HEK293 (cell line): ENCODE results near the gene RAB17.

ENCODE experiments used
- CTCF ChIA-PET: fragments of 350-600 bp; formaldehyde crosslinking; extraction: SDS; loops from one replicate; lab custom pipeline; 2021; ENCODE audit warnings: antibody characterized with exemption; lab: Yijun Ruan, JAX
- POLR2A ChIA-PET: fragments of 300-600 bp; formaldehyde crosslinking; extraction: SDS; loops from one replicate; lab custom pipeline; 2020; ENCODE audit warnings: antibody characterized with exemption, inconsistent platforms; lab: Yijun Ruan, JAX
- H3K27ac ChIP-seq: fragments of 200-500 bp; sonication (Bioruptor generic); 2 replicates; pipeline ENCODE4 v1.5.1; 2014; ENCODE audit warnings: low read depth, low read length, control low read depth, inconsistent platforms; ENCODE audit errors: extremely low read depth
- H3K36me3 ChIP-seq, 2 experiments: fragments of 200-500 bp in 1 of 2; sonication (Bioruptor generic) in 1 of 2; 1 replicate in 1 of 2; 2 replicates in 1 of 2; pipeline ENCODE4 v1.5.1; 2014 to 2017; ENCODE audit warnings: inconsistent platforms in 2 of 2, low read length in 2 of 2; ENCODE audit not compliant: control insufficient read depth in 2 of 2, insufficient read depth in 1 of 2
- H3K4me1 ChIP-seq: fragments of 200-500 bp; sonication (Bioruptor generic); 2 replicates; pipeline ENCODE4 v1.5.1; 2014; ENCODE audit warnings: mild to moderate bottlenecking, low read length, inconsistent platforms; ENCODE audit not compliant: control insufficient read depth, insufficient read depth
- H3K4me3 ChIP-seq: 2 replicates; pipeline ENCODE4 v1.5.1; 2011; ENCODE audit warnings: low read depth, mild to moderate bottlenecking, control low read depth, low read length, moderate library complexity
- H3K9me3 ChIP-seq: fragments of 200-500 bp; sonication (Bioruptor generic); 2 replicates; pipeline ENCODE4 v1.5.1; 2014; ENCODE audit warnings: low read depth, low read length, inconsistent platforms; ENCODE audit not compliant: control insufficient read depth, insufficient read depth
- BCL11B ChIP-seq: fragments of 450-650 bp; formaldehyde crosslinking; IDR thresholded peaks from 2 replicates; pipeline ENCODE4 v1.5.1; 2016; ENCODE audit warnings: low read depth, missing biosample characterization, missing genetic modification characterization
- GFI1B ChIP-seq: fragments of 450-650 bp; formaldehyde crosslinking; IDR thresholded peaks from 2 replicates; pipeline ENCODE4 v1.5.1; 2016; ENCODE audit warnings: missing biosample characterization, missing genetic modification characterization
- IKZF3 ChIP-seq: fragments of 450-650 bp; IDR thresholded peaks from 2 replicates; pipeline ENCODE4 v1.5.0; 2018; ENCODE audit warnings: missing biosample characterization, mild to moderate bottlenecking, missing genetic modification characterization, moderate library complexity
- KLF10 ChIP-seq: fragments of 450-650 bp; IDR thresholded peaks from 2 replicates; pipeline ENCODE4 v1.5.1; 2018; ENCODE audit warnings: missing biosample characterization, mild to moderate bottlenecking, missing genetic modification characterization
- MEIS1 ChIP-seq: sonication (generic); formaldehyde crosslinking; IDR thresholded peaks from 2 replicates; pipeline ENCODE4 v1.8.1; 2022; ENCODE audit warnings: missing genetic modification reagents, mild to moderate bottlenecking, borderline replicate concordance
- MZF1 ChIP-seq: fragments of 450-650 bp; formaldehyde crosslinking; IDR thresholded peaks from 2 replicates; pipeline ENCODE4 v1.5.1; 2017; ENCODE audit warnings: missing biosample characterization, missing genetic modification characterization, borderline replicate concordance
- OVOL3 ChIP-seq: fragments of 450-650 bp; formaldehyde crosslinking; IDR thresholded peaks from 2 replicates; pipeline ENCODE4 v1.5.1; 2016; ENCODE audit warnings: missing biosample characterization, missing genetic modification characterization
- SCRT1 ChIP-seq: fragments of 450-650 bp; formaldehyde crosslinking; IDR thresholded peaks from 2 replicates; pipeline ENCODE4 v1.5.1; 2016; ENCODE audit warnings: missing biosample characterization, missing genetic modification characterization, borderline replicate concordance
- ZBTB17 ChIP-seq: fragments of 450-650 bp; formaldehyde crosslinking; IDR thresholded peaks from 2 replicates; pipeline ENCODE4 v1.5.1; 2016; ENCODE audit warnings: missing biosample characterization, missing genetic modification characterization
- ZFP41 ChIP-seq: fragments of 450-650 bp; formaldehyde crosslinking; IDR thresholded peaks from 2 replicates; pipeline ENCODE4 v1.5.1; 2016; ENCODE audit warnings: missing biosample characterization, missing genetic modification characterization, borderline replicate concordance
- ZNF133 ChIP-seq: fragments of 450-650 bp; formaldehyde crosslinking; IDR thresholded peaks from 2 replicates; pipeline ENCODE4 v1.5.1; 2016; ENCODE audit warnings: missing biosample characterization, missing genetic modification characterization
- ZNF169 ChIP-seq: fragments of 450-650 bp; formaldehyde crosslinking; IDR thresholded peaks from 2 replicates; pipeline ENCODE4 v1.5.1; 2016; ENCODE audit warnings: missing biosample characterization, missing genetic modification characterization
- ZNF202 ChIP-seq: fragments of 450-650 bp; formaldehyde crosslinking; IDR thresholded peaks from 2 replicates; pipeline ENCODE4 v1.5.1; 2016; ENCODE audit warnings: missing biosample characterization, missing genetic modification characterization, borderline replicate concordance
- ZNF223 ChIP-seq: fragments of 450-650 bp; formaldehyde crosslinking; IDR thresholded peaks from 2 replicates; pipeline ENCODE4 v1.5.1; 2016; ENCODE audit warnings: missing biosample characterization, missing genetic modification characterization
- ZNF324 ChIP-seq: fragments of 450-650 bp; formaldehyde crosslinking; IDR thresholded peaks from 2 replicates; pipeline ENCODE4 v1.5.1; 2016; ENCODE audit warnings: missing biosample characterization, missing genetic modification characterization
- ZNF394 ChIP-seq: fragments of 450-650 bp; formaldehyde crosslinking; IDR thresholded peaks from 2 replicates; pipeline ENCODE4 v1.5.1; 2016; ENCODE audit warnings: missing biosample characterization, missing genetic modification characterization, mild to moderate bottlenecking, moderate library complexity, borderline replicate concordance
- ZNF548 ChIP-seq: fragments of 450-650 bp; formaldehyde crosslinking; IDR thresholded peaks from 2 replicates; pipeline ENCODE4 v1.5.1; 2016; ENCODE audit warnings: missing biosample characterization, missing genetic modification characterization
- ZNF560 ChIP-seq: fragments of 450-650 bp; formaldehyde crosslinking; IDR thresholded peaks from 2 replicates; pipeline ENCODE4 v1.5.1; 2017; ENCODE audit warnings: missing biosample characterization, missing genetic modification characterization, borderline replicate concordance
- ZNF585B ChIP-seq: fragments of 450-650 bp; formaldehyde crosslinking; IDR thresholded peaks from 2 replicates; pipeline ENCODE4 v1.5.1; 2016; ENCODE audit warnings: missing biosample characterization, missing genetic modification characterization
- ZNF626 ChIP-seq: fragments of 450-650 bp; sonication (Bioruptor Pico); formaldehyde crosslinking; IDR thresholded peaks from 2 replicates; pipeline ENCODE4 v1.5.1; 2018; ENCODE audit warnings: missing biosample characterization, missing genetic modification characterization, inconsistent platforms
- ZNF658 ChIP-seq: fragments of 450-650 bp; formaldehyde crosslinking; IDR thresholded peaks from 2 replicates; pipeline ENCODE4; 2016; ENCODE audit warnings: missing biosample characterization, missing genetic modification characterization
- ZNF660 ChIP-seq: fragments of 450-650 bp; IDR thresholded peaks from 2 replicates; pipeline ENCODE4 v1.5.1; 2018; ENCODE audit warnings: missing biosample characterization, mild to moderate bottlenecking, missing genetic modification characterization
- ZNF791 ChIP-seq: fragments of 450-650 bp; formaldehyde crosslinking; IDR thresholded peaks from 2 replicates; pipeline ENCODE4 v1.5.1; 2016; ENCODE audit warnings: missing biosample characterization, missing genetic modification characterization
- ZNF792 ChIP-seq: fragments of 450-650 bp; formaldehyde crosslinking; IDR thresholded peaks from 2 replicates; pipeline ENCODE4 v1.5.1; 2016; ENCODE audit warnings: missing biosample characterization, missing genetic modification characterization
- ZNF830 ChIP-seq: fragments of 450-650 bp; IDR thresholded peaks from 2 replicates; pipeline ENCODE4 v1.5.0; 2018; ENCODE audit warnings: missing biosample characterization, missing genetic modification characterization, low read depth, mild to moderate bottlenecking, moderate library complexity
- TF ChIP-seq, protein P1 (sequence below): IDR thresholded peaks from 2 replicates; pipeline ENCODE4 v1.6.1; 2011; ENCODE audit warnings: mild to moderate bottlenecking, low read depth, low read length, borderline replicate concordance
- TF ChIP-seq, protein P2 (sequence below): fragments of 450-650 bp; formaldehyde crosslinking; IDR thresholded peaks from 2 replicates; pipeline ENCODE4 v1.5.1; 2016; ENCODE audit warnings: missing biosample characterization, missing genetic modification characterization
- TF ChIP-seq, protein P3 (sequence below): fragments of 450-650 bp; formaldehyde crosslinking; IDR thresholded peaks from 2 replicates; pipeline ENCODE4; 2016; ENCODE audit warnings: missing biosample characterization, missing genetic modification characterization

The RAB17 gene

DNA sequence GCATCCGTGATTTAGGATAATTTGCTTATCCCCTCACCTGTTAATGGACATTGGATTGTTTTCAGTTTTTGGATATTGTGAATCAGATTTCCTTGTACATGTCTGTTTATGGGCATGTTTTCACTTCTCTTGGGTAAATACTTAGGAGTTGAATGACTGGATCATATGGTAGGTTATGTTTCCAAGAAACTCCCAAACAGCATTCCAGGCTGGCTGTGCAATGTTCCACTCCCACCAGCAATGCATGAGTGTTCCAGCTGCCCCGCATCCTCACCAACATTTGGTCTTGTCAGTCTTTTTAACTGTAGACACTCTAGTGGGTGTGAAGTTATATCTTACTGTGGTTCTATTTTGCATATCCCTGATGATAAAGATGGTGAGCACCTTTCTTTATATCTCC lies 27.9 kb upstream of the RAB17 start:
- no peak for TF ChIP-seq ZNF169
- TF ChIP-seq ZNF626 (tag by site-specific recombination): no peak
- TF ChIP-seq ZNF133 (tag by site-specific recombination): no peak
- no peak for TF ChIP-seq ZNF548 (tag by site-specific recombination)
- no peak for TF ChIP-seq ZNF202 (tag by site-specific recombination)
- TF ChIP-seq ZNF324 (tag by site-specific recombination): no peak
- no peak for TF ChIP-seq ZNF394 (tag by site-specific recombination)
- TF ChIP-seq ZNF658 (tag by site-specific recombination): no peak
- TF ChIP-seq ZNF830 (tag by site-specific recombination): no peak
- Histone ChIP-seq H3K4me3 (no peak overlapping the region), H3K9me3 (no peaks in the 10 kb centered on the region), H3K27ac (no peak overlapping the region), H3K36me3 (no peaks in the 10 kb centered on the region), H3K4me1 (no peaks in the 10 kb centered on the region)
- POLR2A ChIA-PET: no interaction called here
- CTCF ChIA-PET: no interaction called here

DNA sequence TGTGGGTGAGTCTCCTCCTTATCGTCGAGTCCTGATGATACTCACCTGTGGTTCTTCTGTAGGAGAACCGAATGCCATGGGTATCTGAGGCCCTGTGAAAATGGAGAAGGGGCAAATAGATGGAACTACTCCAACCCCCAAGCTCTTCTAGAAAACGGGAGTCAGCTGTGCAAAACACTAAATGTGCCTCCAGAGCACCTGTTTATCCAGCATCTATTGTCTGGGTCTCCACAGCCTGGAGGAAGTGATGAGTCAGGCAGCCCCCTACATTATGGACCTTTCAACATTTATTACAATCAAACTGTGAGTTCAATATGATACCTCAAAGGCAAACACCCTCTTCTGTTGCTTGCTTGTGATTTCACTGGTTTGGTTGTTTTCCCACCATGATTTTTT lies 27.1 kb upstream of the RAB17 start:
- Histone ChIP-seq H3K4me1 (no peaks in the 10 kb centered on the region), H3K27ac (no peak overlapping the region), H3K36me3 (no peaks in the 10 kb centered on the region), H3K4me3 (no peak overlapping the region), H3K9me3 (no peaks in the 10 kb centered on the region)
- POLR2A ChIA-PET: interaction anchor here (0.6 kb wide), 1 partner anchor 371 kb away, joined by 4 read pairs; no protein-coding TSS in a partner anchor
- TF ChIP-seq GFI1B (tag by site-specific recombination): no peak
- TF ChIP-seq ZNF585B (tag by site-specific recombination): no peak
- no peak for TF ChIP-seq OVOL3 (tag by site-specific recombination)
- TF ChIP-seq, protein P1, sequence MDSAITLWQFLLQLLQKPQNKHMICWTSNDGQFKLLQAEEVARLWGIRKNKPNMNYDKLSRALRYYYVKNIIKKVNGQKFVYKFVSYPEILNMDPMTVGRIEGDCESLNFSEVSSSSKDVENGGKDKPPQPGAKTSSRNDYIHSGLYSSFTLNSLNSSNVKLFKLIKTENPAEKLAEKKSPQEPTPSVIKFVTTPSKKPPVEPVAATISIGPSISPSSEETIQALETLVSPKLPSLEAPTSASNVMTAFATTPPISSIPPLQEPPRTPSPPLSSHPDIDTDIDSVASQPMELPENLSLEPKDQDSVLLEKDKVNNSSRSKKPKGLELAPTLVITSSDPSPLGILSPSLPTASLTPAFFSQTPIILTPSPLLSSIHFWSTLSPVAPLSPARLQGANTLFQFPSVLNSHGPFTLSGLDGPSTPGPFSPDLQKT: no peak
- CTCF ChIA-PET: no interaction called here

DNA sequence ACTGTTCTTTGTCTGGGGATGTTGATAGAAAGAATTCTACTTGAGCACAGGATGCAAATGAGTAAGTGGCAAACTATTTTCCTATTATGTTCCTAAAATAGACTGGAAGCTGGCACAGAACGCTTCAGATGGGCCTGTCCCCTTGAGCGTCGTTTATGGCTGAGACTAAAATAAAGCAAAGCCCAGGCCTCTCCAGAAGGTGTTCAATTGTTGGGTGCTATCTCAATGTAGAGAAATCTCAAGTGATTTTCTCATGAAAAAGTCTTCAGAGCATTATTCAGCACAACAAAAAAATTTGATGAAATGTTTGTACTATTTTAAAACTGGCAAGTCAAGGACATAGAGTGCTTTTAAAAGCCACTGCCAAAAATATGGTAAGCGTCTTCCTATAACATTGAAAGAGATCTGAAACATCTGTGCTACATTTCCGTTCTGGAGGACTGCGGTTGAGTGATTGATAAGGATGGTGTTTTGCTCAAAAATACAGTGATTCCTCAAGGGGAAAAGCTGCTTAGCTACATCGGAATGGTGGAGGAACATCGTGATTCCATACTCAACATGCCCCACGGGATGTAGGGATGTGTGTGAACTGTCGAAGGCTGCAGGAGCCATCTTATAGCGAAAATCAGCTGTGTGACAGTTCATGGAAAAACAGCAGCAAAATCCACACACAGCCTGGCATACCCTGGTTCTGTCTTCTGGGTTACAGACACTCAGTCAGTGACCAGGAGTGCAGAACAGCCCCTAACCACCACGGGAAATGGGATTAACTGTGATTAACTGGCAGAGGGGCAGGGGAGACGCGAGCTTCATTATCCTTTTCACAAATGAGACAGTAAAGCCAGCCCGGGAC lies 26.4 kb upstream of the RAB17 start:
- POLR2A ChIA-PET: interaction anchor here (0.6 kb wide), 1 partner anchor 371 kb away, joined by 4 read pairs; no protein-coding TSS in a partner anchor
- Histone ChIP-seq H3K4me3 (no peak overlapping the region), H3K36me3 (no peaks in the 10 kb centered on the region), H3K4me1 (no peaks in the 10 kb centered on the region), H3K9me3 (no peaks in the 10 kb centered on the region), H3K27ac (no peak overlapping the region)
- CTCF ChIA-PET: interaction anchor here (1.5 kb wide), 1 partner anchor 45 kb away, joined by 3 read pairs; no protein-coding TSS in a partner anchor
- TF ChIP-seq ZFP41 (tag by site-specific recombination) (no peak), ZNF202 (tag by site-specific recombination) (no peak), ZNF324 (tag by site-specific recombination) (no peak), ZNF660 (tag by site-specific recombination) (no peak), ZNF792 (tag by site-specific recombination) (no peak), MEIS1 (no peak), ZNF560 (tag by site-specific recombination) (no peak), IKZF3 (no peak), ZBTB17 (tag by site-specific recombination) (no peak), ZNF791 (no peak), ZNF223 (no peak), KLF10 (tag by site-specific recombination) (no peak), SCRT1 (tag by site-specific recombination) (no peak), ZNF830 (tag by site-specific recombination) (no peak), BCL11B (no peak), MZF1 (tag by site-specific recombination) (no peak)
- TF ChIP-seq, protein P2, sequence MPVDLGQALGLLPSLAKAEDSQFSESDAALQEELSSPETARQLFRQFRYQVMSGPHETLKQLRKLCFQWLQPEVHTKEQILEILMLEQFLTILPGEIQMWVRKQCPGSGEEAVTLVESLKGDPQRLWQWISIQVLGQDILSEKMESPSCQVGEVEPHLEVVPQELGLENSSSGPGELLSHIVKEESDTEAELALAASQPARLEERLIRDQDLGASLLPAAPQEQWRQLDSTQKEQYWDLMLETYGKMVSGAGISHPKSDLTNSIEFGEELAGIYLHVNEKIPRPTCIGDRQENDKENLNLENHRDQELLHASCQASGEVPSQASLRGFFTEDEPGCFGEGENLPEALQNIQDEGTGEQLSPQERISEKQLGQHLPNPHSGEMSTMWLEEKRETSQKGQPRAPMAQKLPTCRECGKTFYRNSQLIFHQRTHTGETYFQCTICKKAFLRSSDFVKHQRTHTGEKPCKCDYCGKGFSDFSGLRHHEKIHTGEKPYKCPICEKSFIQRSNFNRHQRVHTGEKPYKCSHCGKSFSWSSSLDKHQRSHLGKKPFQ (tag by site-specific recombination): no peak
- TF ChIP-seq, protein P3, sequence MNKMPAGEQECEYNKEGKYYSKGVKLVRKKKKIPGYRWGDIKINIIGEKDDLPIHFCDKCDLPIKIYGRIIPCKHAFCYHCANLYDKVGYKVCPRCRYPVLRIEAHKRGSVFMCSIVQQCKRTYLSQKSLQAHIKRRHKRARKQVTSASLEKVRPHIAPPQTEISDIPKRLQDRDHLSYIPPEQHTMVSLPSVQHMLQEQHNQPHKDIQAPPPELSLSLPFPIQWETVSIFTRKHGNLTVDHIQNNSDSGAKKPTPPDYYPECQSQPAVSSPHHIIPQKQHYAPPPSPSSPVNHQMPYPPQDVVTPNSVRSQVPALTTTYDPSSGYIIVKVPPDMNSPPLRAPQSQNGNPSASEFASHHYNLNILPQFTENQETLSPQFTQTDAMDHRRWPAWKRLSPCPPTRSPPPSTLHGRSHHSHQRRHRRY: no peak
